GM21723 (cell line): ENCODE data around the gene TNFRSF25.
A peak's percentile ranks its signal among the peaks of the same experiment; 100 is the strongest.

Experiments used
- ATAC-seq: cut with Tn5 transposase; IDR thresholded peaks from one replicate; pipeline ENCODE4 v1.9.1; 2021; ENCODE audit warnings: mild to moderate bottlenecking, moderate library complexity; ENCODE audit not compliant: unreplicated experiment

Gene TNFRSF25

DNA sequence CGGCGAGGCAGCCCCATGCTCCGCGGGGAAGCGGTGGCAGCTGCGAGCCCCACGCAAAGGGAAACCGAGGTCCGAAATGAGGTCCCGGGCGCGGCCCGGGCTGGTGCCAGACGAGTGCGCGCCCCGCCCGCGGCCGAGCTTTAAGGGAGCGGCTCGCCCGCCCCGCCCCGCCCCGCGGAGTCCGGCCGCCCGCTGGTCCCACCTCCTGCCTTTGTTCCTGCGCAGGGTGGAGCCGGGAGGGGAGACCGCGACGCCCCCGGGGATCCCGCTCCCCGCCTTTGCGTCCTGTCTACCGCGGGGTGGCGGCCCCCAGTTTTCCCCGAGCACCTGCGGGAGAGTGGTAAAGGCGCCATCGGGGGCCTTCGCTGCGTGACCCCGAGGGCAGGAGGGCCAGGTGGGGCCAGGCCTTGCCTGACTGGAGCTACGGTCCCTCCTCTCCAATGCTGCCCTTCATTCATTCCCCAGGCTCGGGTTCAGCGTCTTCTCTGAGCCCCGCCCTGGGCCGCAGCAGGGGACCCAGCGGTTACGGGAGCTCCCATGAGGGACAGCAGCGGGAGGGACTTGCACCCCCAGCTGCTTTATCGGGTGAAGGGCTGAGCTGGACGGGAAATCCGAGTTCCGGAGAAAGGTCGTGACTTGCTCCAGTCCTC is 46.0 kb downstream of the TNFRSF25 start, which contains the start of gene HES2:
Gene HES2, minus strand, starts transcription at position 116 of the 650 bp plus-strand sequence. Its CDS starts 99 bp downstream, at position 17.
- no peak for ATAC-seq

DNA sequence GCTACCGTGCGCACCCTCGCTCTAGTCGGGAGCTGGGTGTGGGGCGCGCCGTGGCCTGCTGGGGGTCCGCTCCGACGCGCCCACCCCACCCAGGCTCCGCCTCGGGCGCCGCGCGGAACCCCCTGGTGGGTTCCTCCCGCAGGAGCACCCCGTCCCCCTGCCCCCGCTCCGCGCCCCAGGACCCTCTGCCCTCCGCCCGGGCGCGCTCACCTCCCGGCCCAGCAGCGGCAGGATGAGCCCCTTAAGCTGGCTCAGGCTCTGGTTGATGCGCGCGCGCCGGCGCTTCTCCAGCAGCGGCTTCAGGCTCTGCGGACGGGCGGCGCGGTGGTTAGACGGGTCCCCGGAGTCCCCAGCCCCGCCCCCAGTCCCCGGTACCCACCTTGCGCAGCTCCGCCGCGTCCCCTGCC is 46.6 kb downstream of the TNFRSF25 start:
- ATAC-seq = no peak

DNA sequence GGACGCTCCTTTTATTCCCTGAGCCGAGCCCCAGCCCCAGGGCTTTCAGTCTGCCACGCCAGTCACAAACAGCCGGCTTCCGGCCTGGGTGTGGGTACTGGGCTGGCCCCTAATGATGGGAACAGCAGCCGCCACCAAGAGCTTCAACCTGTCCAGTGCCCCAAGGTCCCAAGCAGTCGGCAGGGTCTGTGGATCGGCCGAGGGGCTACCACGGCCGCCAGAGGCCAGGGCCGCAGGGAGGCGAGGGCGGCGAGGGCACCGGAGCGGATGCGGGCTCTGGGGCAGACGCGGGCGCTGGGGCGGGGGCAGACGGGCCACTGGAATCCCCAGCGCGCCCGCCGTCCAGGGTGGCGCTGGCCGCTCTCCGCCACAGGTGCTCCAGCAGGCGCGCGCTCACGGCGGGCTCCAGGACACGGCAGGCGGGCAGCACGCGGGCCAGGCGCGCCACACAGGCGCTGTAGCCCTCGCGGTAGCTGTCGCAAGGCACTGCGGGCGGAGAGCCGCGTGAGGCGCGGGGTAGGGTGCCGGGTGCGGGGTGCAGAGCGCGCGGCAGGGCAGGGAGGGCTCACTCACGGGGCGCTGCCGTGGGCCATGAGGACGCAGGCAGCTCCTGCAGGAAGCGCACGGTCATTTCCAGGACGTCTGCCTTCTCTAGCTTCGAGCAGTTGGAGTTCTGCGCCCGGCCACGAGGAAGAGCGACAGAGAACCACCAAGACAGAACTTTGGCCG is 47.1 kb downstream of the TNFRSF25 start:
- no peak for ATAC-seq

DNA sequence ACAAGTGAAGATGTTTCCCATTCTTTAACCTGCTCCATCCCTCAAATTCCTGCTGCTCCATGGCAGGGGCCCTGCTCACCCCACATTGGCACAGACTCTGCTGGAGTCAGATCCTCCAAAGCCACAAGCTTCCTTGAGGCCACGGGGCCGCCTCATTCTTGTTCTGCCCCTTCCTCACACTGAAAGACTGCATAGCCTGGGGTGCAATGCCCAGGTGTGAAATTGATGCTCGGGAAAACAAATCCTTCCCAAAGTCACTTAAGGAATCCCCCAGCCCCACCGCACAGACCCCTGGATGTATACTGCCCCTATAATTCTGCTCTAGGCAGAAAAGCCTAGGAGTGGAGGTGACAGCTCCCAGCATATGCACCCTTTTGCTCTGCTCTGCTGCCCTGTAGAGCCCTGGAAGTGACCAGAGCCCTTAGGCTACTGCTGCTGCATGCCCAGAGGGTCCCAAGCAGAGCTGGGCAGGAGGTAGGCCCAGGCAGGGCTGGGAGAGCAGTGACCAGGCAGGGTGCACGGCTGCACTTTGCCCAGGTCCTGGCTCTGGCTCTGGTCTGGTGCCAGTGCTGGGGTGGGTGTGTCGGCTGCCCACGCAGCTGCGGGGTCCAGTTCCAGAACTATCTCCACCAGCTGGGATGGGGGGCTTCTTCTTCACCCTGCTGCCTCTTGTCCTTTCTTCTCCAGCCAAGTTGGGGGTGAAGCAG is 47.9 kb downstream of the TNFRSF25 start:
- no peak for ATAC-seq

DNA sequence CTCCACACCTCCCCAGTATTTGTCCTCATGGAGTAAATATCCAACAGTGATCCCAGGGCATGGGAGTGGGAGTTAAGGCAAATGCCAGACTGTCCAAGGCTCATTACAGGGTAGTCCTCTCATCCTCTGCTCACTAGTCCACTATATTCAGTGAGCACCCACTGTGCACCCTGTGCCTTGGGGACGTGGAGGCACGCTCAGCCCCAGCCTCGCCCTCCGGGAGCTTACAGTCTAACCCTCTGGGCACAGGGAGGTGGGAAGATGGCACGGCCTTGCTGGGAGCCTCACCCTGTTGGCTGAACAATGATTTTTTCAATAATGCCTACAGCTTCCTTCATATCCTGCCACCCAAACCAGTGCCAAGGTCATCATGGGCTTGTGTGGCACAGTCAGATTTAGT is 49.1 kb downstream of the TNFRSF25 start:
- no peak for ATAC-seq

DNA sequence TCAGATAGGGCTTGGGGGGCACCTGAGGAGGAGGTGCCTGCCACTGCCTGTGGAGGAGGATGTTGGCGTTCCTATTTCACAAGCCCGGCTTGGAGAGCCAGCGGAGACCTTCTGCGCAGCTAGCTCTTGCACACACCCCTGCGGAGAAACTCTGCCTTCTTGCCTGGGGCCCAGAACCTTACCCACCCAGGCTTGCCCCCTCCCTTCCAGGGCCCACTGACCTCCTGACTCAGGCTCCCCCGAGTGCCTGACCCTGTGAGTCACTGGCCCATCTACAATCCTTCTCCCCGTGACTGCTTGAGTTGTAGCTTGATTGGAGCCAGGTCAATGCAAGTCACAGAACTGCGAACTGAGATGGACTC is 49.7 kb downstream of the TNFRSF25 start:
- ATAC-seq = no peak

DNA sequence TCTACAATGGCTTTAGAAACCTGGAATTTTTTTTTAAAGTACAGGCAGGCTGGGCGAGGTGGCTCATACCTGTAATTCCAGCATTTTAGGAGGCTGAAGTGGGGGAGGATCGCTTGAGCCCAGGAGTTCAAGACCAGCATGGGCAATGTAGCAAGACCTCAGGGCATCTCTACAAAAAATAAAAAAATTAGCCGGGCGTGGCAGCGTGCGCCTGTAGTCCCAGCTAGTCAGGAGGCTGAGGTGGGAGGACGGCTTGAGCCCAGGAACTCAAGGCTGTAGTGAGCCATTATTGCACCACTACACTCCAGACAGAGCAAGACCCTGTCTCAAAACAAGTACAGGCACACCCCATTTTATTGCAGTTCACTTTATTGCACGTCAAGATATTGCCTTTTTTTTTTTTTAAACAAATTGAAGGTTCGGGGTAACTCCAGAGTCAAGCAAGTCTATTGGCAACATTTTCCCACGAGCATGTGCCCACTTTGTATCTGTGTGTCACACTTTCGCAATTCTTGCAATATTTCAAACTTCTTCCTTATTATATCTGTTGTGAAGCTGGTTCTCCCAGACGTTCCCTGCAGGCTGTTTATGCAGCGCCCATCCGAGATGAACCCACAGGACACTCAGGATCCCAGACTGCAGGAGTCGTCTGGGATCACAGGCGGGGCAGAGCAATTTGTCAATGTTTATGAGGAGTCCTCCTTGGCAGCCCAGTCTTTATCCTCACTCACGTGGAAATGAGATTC is 50.9 kb downstream of the TNFRSF25 start:
- ATAC-seq = no peak

DNA sequence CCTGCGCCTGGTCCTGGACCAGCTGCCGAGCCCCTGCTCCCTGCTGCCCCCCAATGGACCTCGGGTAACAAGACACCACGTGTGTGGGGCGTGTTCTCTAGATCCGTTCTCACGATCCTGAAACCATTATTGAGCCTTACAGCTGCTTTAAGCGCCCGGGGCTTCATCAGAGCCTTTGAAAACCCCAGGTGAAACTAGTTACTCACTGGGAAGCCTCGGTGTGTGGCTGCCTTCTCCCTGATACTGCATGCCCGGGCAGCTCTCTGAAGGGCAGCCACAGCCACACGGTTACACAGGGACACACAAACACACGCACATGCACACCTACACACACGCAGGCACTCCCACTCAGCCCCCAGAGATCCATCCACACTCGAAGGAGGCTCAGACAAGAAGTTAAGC is 51.5 kb downstream of the TNFRSF25 start:
- ATAC-seq = peak; percentile 77

DNA sequence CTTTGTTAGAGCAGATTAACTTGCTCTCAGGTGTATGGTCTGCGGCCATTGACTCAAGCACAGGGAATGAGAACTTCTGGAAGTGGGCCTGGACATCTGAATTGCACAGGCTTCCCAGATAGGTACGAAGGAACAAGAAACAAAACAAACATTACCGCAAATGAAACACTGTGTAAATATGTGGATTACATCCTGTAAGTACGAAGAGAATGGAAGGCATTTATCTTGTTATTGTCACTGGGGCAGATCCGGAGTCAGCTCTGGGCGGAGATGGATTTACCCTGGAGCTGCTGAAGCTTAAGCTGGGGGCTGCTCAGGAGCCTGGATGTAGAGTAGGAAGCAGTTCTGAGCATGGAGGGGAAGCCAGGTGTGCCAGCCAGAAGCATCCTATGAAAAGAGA is 53.1 kb downstream of the TNFRSF25 start:
- ATAC-seq = no peak
